HG02840 (cell line): Measurements from ENCODE around the gene EDN3.

Experiments
- ATAC-seq: cut with Tn5 transposase; IDR thresholded peaks from one replicate; pipeline ENCODE4 v1.9.1; 2021; ENCODE audit warnings: mild to moderate bottlenecking, moderate library complexity, moderate number of reproducible peaks; ENCODE audit not compliant: unreplicated experiment, low FRiP score

The EDN3 gene, protein sequence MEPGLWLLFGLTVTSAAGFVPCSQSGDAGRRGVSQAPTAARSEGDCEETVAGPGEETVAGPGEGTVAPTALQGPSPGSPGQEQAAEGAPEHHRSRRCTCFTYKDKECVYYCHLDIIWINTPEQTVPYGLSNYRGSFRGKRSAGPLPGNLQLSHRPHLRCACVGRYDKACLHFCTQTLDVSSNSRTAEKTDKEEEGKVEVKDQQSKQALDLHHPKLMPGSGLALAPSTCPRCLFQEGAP

DNA sequence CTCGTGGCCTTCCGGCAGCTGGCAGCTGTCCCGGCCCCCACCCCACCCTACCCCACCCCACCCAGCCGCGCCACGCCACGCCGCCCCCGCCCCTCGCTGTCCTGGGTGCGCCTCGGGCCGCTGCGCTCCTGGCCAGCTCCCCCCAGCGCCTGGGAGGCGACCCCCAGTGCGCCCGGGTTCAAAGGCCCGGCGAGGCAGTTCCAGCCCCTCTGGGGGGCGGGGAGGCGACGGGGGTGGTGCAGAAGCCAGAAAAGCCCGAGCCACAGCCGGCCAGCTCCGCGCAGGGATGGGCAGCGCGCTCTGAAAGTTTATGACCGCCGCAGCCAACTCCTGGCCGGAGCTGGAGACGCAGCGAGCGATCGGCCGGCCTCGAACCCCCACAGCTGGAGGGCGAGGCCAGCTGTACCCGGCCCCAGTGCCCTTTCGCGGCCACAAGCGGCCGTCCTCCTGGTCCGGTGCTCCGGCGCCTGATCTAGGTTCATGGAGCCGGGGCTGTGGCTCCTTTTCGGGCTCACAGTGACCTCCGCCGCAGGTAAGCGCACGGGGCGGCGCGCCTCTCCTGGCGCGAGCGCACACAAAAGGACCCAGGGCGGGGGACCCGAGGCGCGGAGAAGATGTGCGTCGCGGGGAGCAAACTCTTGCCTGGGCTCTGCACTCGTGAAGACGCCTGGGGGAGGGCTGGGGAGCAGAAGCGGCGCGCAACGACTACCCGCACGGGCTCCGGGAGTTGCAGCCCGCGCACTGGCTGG is at the start of gene EDN3:
Gene EDN3 (plus strand): TSS at position 279 of the 749 bp plus-strand sequence. CDS start 202 bp downstream, at position 481.
- no peak for ATAC-seq

GRCh38 chr20:59253325-59253724 is 47.1 kb upstream of the EDN3 start:
- no peak for ATAC-seq

DNA sequence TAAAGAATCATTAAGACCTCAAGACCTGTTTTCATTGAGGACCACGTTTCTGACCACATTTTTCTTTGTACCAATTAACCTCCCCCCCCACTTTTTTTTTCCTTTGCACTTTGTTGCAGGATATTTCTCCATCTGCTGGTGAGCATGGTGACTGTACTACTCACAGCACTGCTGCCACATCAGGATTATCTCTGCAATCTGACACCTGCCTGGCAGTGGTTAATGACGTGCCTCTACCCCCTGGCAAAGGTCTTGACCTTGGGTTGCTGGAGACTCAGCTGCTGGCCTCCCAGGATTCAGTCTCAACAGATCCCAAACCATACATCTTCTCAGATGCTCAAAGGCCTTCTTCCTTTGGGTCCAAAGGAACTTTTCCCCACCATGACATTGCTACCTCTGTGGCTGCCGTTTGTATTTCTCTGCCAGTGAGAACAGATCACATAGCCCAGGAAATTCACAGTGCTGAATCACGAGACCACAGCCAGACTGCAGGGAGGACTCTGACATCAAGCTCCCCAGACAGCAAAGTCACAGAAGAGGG is 46.6 kb upstream of the EDN3 start:
- ATAC-seq = no peak

- ATAC-seq = no peak
These were observed 45.2 kb upstream of the EDN3 start for GRCh38 chr20:59255256-59255655.

GRCh38 chr20:59258221-59258621 is 42.2 kb upstream of the EDN3 start:
- ATAC-seq = no peak

- no peak for ATAC-seq
These were observed 40.5 kb upstream of the EDN3 start for GRCh38 chr20:59259946-59260345.

DNA sequence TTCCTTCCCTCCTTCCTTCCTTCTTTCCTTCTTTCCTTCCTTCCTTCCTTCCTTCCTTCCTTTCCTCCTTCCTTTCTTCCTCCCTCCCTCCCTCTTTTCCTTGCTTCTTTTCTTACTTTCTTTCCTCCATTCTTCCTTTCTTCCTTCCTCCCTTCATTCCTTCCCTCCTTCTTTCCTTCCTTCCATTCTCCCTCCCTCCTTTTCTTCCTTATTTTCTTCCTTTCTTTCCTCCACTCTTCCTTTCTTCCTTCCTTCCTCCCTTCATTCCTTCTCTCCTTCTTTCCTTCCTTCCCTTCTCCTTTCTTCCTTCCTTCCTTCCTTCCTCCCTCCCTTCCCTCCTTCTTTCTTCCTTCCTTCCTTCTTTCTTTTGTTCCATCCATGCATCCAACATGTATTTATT is 35.1 kb upstream of the EDN3 start:
- ATAC-seq = no peak

- no peak for ATAC-seq
These were observed 31.5 kb upstream of the EDN3 start for GRCh38 chr20:59268870-59269269.

GRCh38 chr20:59269411-59270025 is 30.9 kb upstream of the EDN3 start:
- ATAC-seq = no peak

- no peak for ATAC-seq
These were observed 30.0 kb upstream of the EDN3 start for GRCh38 chr20:59270380-59270779.

GRCh38 chr20:59273739-59274357 is 26.6 kb upstream of the EDN3 start:
- no peak for ATAC-seq

DNA sequence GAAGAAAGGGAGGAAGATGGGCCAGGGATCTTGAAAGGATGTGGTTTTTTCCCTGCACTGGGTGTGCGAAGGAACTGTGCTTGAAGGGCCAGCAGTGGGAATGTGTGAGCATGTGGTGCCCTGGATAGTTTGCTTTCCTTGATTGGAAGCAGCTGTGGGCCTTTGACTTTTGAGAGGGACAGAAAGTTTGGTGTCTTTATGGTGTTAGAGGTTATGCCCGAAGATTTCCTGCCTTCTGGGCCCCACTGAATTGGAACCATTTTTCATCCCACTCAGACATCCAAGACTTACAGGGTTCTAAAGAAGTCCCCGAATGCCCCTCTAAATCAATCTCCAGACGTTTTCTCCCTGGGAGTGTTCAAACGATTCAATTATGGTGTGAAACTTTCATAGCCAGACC is 23.5 kb upstream of the EDN3 start:
- no peak for ATAC-seq

DNA sequence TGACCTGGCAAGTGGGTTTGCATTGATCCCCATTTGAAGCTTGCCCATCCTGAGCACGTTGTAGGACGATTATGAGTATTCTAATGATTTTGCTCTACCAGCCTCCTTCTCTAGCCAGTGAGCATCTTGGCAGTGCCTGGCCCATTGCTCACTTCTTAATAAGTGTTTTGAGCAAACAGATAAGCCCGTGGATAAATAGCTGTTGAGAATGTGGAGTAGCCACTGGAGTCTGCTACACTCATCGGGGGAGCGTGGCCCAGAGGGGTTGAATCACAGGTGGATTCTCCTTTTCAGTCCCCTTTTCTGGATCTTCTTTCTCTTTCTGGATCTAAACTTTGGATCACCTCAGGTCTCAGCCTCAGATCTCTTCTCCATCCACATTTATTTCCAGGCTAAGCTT is 15.9 kb upstream of the EDN3 start:
- no peak for ATAC-seq

- ATAC-seq = no peak
These were observed 10.4 kb upstream of the EDN3 start for GRCh38 chr20:59289994-59290393.

DNA sequence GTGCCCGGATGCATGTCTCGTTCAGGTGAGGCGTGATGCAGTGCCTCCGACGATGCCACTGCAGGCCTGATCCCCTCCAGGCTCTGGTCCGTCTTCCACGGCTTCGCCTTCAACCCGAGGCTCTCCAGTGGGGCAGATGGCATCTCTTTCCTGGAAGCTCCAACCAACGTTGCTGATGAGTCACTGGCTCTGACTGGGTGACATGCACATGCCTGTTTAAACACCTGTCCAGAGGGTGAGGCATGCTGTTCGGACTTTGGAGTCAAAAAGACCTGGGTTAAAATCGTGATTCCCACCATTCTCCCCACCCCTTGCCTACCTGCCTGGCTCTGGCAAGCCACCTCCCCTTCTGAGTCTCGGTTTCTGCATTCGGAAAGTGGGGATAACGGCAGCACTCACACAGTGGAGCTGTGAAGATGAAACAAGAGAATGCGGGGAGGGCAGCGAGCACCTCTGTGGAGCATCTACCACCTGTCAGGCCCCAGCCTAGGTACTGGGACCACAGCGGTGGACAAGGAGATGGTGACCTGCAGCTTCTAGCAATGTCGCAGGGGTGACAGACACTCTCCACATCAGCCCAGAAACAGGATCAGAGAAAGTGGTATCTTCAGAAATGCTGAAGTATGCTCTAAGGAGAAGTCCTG is 8.5 kb upstream of the EDN3 start:
- no peak for ATAC-seq

DNA sequence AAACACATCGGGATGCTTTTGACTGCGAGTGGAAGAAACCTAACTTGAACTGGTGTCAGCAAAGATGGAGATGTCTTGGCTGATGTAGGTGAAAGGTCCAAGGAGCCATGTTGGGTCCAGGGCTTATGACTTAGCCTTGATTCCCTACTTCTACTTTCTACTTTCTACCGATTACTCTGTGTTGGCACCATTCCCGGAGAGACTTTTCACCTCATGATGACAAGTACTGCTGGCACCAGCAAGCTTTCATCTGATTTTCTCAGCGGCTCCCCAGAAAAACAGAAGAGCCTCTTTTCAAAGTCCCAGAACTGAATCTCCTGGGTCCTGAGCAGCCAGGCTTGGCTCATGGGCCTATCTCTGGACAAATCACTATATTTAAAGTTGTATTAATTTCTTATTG is 4.9 kb upstream of the EDN3 start:
- ATAC-seq = no peak

GRCh38 chr20:59297686-59298085 is 2.7 kb upstream of the EDN3 start:
- no peak for ATAC-seq

DNA sequence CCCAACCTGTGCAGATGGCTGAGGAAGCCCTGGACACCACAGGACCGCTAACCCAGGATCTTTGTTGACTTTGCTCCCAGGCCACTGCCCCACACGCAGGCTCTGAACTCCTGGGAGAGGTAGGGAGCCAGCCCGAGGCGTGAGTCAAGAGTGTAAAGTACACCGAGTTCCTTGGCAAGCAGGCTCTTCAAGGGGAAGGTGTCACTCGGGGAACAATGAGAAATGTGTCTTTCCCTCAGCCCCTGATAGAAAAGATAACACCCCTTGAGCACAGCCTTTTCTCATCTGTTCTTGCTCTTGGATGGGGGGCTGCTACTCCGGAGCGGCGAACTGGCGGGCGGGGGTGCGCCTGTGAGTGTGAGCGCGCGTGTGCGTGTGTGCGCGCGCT is 472 bp upstream of the EDN3 start:
- no peak for ATAC-seq

- no peak for ATAC-seq
These were observed 1.1 kb downstream of the EDN3 start for GRCh38 chr20:59301343-59302007.
